ENCODE measurements around the gene BGN.

Gene BGN

GRCh38 chrX:153525451-153525850 is 30.7 kb downstream of the BGN start:
- DNase-seq (ENCODE audit: low read depth, low spot score), result no peak
- in situ Hi-C loops (cut with HindIII; ENCODE audit: low sequenced_read_pairs), result no loop called here
- H3K4me3 ChIP-seq (ENCODE audit: low read depth, low read length), result no peak overlapping the region
- no peak for TF ChIP-seq CTCF (IDR thresholded peaks at IDR 0.05; ENCODE audit: low read depth, low read length)

- in situ Hi-C loops (cut with HindIII; ENCODE audit: low sequenced_read_pairs), result no loop called here
- no peak for DNase-seq (ENCODE audit: low read depth, low spot score)
- no peak for TF ChIP-seq CTCF (IDR thresholded peaks at IDR 0.05; ENCODE audit: low read depth, low read length)
- H3K4me3 ChIP-seq (ENCODE audit: low read depth, low read length), result no peak overlapping the region
Observed at GRCh38 chrX:153526042-153526441, 31.3 kb downstream of the BGN start.

GRCh38 chrX:153526801-153527200 is 32.0 kb downstream of the BGN start:
- TF ChIP-seq CTCF (IDR thresholded peaks at IDR 0.05; ENCODE audit: low read depth, low read length), result no peak
- in situ Hi-C loops (cut with HindIII; ENCODE audit: low sequenced_read_pairs), result no loop called here
- no peak for DNase-seq (ENCODE audit: low read depth, low spot score)
- no peak overlapping the region for H3K4me3 ChIP-seq (ENCODE audit: low read depth, low read length)

GRCh38 chrX:153527208-153527607 is 32.4 kb downstream of the BGN start:
- DNase-seq (ENCODE audit: low read depth, low spot score), result no peak
- TF ChIP-seq CTCF (IDR thresholded peaks at IDR 0.05; ENCODE audit: low read depth, low read length), result no peak
- no peak overlapping the region for H3K4me3 ChIP-seq (ENCODE audit: low read depth, low read length)
- in situ Hi-C loops (cut with HindIII; ENCODE audit: low sequenced_read_pairs), result no loop called here

GRCh38 chrX:153530411-153531129 is 35.8 kb downstream of the BGN start:
- no peak overlapping the region for H3K4me3 ChIP-seq (ENCODE audit: low read depth, low read length)
- in situ Hi-C loops (cut with HindIII; ENCODE audit: low sequenced_read_pairs), result no loop called here
- no peak for DNase-seq (ENCODE audit: low read depth, low spot score)
- no peak for TF ChIP-seq CTCF (IDR thresholded peaks at IDR 0.05; ENCODE audit: low read depth, low read length)

- in situ Hi-C loops (cut with HindIII; ENCODE audit: low sequenced_read_pairs), result no loop called here
- DNase-seq (ENCODE audit: low read depth, low spot score), result no peak
- no peak for TF ChIP-seq CTCF (IDR thresholded peaks at IDR 0.05; ENCODE audit: low read depth, low read length)
- no peak overlapping the region for H3K4me3 ChIP-seq (ENCODE audit: low read depth, low read length)
Observed at GRCh38 chrX:153533091-153533490, 38.3 kb downstream of the BGN start.
